IMR-90 (cell line): ENCODE data around the gene TMCC1. TPM values are rescaled to one million over a fixed set of nuclear protein-coding genes. Genes with fewer than 3 reads are reported as not detected.

ENCODE experiments used
- BHLHE40 ChIP-seq: fragments of 150-350 bp; IDR thresholded peaks from 2 replicates; pipeline ENCODE4 v1.6.1; 2016; ENCODE audit warnings: mild to moderate bottlenecking, low read depth, low read length
- CTCF ChIP-seq: conservative IDR thresholded peaks from 2 replicates; pipeline ENCODE4 v1.5.1; 2012; ENCODE audit warnings: mild to moderate bottlenecking, low read depth, low read length, improper control_type of control experiment
- ELK1 ChIP-seq: fragments of 150-350 bp; IDR thresholded peaks from 2 replicates; pipeline ENCODE4 v1.6.1; 2016; ENCODE audit warnings: low read depth, mild to moderate bottlenecking, low read length, moderate library complexity, borderline replicate concordance
- polyA plus RNA-seq, 3 experiments: library from polyadenylated mRNA; depleted of rRNA; stranded (reverse); fragments of >200 nt; gene quantifications; 2 replicates each; pipeline ENCODE4 v1.2.3, GENCODE V29; 2012; ENCODE audit warnings: low replicate concordance in 1 of 3
- total RNA-seq: library from RNA; depleted of rRNA; stranded (reverse); fragments of >200 nt; gene quantifications from 2 replicates; pipeline ENCODE4 v1.2.3, GENCODE V29; 2012

The TMCC1 gene
- total and polyA plus RNA-seq, 2 of the 4 experiments (the other 2 are of a cell fraction) = 5.0 to 7.3 TPM

GRCh38 chr3:129602309-129602708, 291.2 kb downstream of the TMCC1 start (continued):
- TF ChIP-seq ELK1 = no peak
- TF ChIP-seq CTCF = no peak
- no peak for TF ChIP-seq BHLHE40
